GM18498 (cell line): ENCODE measurements around the gene ACTC1.
"Not testable (repeated sequence)": the region's sequence is repeated elsewhere in the genome, so short reads cannot be mapped to it uniquely, and the experiment has no call there.

Source experiments
- ATAC-seq: cut with Tn5 transposase; IDR thresholded peaks from one replicate; pipeline ENCODE4 v1.9.1; 2021; ENCODE audit warnings: mild to moderate bottlenecking, moderate library complexity; ENCODE audit not compliant: unreplicated experiment

Gene ACTC1

GRCh38 chr15:34795267-34796081 is at the start of gene ACTC1:
Gene ACTC1, minus strand, starts transcription at chr15:34795549. Its CDS starts 741 bp downstream, at chr15:34794808.
- ATAC-seq = no peak

GRCh38 chr15:34841262-34841725 is 45.9 kb upstream of the ACTC1 start:
- no peak for ATAC-seq

GRCh38 chr15:34838282-34838681 is 42.9 kb upstream of the ACTC1 start:
- ATAC-seq = no peak

GRCh38 chr15:34837246-34838016 is 42.1 kb upstream of the ACTC1 start:
- no peak for ATAC-seq

- no peak for ATAC-seq
Observed at GRCh38 chr15:34828145-34828911, 33.0 kb upstream of the ACTC1 start.

GRCh38 chr15:34821831-34822230 is 26.5 kb upstream of the ACTC1 start:
- no peak for ATAC-seq

GRCh38 chr15:34820110-34820509 is 24.8 kb upstream of the ACTC1 start:
- no peak for ATAC-seq

DNA sequence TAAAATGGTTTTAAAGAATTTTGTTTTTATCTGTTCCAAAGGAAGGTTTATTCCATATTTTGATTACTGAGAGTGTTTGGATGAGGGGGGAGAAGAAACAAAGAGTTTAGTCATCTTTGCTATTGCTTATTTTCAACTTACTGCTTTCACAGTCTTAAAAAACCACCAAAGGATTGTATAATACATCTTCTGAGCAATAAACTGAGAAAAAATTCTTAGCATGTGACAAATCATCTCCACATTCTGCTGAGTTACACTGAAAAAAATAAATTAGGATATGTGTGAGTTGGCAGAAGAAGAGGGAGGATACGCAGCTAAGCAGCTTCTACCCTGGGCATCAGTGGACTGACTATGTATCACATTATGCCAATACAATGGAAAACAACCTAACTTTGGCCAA is 23.2 kb upstream of the ACTC1 start:
- ATAC-seq = no peak

- no peak for ATAC-seq
Observed at GRCh38 chr15:34815836-34816235, 20.5 kb upstream of the ACTC1 start.

- no peak for ATAC-seq
Observed at GRCh38 chr15:34813446-34814190, 18.3 kb upstream of the ACTC1 start.

- not testable (repeated sequence) for ATAC-seq
Observed at GRCh38 chr15:34812868-34813365, 17.6 kb upstream of the ACTC1 start.

GRCh38 chr15:34812369-34812768 is 17.0 kb upstream of the ACTC1 start:
- no peak for ATAC-seq

DNA sequence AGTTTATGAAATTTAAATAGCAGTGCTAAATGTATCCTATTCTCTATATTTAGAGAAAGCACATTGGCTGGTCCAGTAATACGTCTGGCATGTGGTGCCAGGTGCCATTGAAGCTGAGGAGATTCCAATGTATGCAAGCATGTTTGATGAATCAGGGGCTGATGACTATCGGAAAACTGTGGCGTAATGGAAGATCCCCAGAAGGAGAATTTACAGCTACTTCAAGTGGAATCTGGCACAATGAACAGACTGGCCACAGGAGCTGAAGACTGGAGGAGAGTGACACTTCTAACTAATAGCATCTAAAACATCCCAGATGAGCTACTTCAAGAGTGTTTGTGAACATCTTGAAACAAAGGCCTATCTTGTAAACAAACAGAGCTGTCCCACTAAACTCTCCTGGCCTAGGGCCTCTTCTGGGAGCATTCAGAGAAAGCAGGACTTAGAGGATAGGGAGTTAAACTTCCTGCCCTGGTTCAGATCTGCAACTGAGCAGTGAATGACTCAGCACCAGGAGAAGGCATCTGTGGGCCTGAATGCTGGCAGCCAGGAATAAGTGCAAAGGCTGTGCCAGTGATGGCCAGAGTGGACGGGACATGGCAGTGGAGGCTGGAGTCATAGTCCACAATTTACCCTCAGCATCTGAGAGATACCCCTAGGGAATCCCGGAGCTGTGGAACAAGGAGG is 15.2 kb upstream of the ACTC1 start:
- ATAC-seq = no peak

DNA sequence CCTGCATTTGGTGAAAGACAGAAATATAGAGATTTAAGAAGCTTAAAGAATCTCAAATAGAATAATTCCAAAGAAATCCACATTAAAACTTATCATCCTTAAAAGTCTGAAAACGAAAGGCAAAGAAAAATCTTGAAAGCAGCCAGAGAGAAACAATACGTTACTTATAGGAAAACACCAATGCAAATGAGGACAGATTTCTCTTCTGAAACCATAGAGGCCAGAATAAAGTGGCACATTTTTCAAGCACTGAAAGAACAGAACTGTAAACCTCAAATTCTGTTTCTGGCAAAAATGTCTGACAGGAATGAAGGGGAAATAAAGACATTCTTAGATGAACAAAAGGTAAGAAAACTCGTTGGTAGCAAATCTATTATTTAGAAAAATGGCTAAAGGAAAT is 13.8 kb upstream of the ACTC1 start:
- ATAC-seq = no peak

GRCh38 chr15:34808016-34808415 is 12.7 kb upstream of the ACTC1 start:
- ATAC-seq = no peak

- not testable (repeated sequence) for ATAC-seq
Observed at GRCh38 chr15:34807241-34807640, 11.9 kb upstream of the ACTC1 start.

DNA sequence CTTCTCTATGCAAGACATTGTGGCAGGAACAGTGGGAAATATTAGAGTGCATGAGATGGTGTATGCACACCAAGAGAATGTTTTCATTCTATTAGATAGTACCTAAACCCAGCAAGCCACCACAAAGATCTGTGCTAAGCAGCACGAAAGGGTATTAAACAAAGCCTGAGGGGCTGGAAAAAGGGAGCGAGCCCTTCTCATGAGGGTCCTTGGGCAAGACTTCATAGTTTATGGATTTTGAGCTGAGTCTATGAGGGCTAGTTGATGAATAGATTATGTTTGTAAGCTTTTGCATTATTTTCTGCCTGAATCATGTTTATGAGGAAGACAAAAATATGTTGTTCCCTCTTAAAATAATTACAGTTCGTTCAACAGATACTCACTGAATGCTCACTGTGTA is 9.4 kb upstream of the ACTC1 start:
- ATAC-seq = no peak

DNA sequence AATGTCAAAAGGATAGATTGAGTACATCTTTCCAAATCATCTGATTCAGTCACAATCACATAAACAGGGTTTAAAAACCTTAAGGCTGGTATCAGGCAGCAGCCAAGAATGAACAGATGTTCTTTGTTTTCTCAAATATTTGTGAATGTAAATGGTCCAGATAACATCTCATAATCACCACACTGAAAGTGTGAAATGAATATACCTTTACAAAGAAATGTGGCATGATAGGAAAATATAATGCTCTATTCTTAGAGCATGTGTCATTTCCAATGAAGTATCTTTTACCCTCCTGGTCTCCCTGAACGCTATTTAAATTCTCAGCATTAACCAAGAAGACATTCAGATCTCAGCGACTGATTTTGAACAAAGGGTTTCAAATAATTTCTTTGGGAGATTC is 8.8 kb upstream of the ACTC1 start:
- no peak for ATAC-seq

DNA sequence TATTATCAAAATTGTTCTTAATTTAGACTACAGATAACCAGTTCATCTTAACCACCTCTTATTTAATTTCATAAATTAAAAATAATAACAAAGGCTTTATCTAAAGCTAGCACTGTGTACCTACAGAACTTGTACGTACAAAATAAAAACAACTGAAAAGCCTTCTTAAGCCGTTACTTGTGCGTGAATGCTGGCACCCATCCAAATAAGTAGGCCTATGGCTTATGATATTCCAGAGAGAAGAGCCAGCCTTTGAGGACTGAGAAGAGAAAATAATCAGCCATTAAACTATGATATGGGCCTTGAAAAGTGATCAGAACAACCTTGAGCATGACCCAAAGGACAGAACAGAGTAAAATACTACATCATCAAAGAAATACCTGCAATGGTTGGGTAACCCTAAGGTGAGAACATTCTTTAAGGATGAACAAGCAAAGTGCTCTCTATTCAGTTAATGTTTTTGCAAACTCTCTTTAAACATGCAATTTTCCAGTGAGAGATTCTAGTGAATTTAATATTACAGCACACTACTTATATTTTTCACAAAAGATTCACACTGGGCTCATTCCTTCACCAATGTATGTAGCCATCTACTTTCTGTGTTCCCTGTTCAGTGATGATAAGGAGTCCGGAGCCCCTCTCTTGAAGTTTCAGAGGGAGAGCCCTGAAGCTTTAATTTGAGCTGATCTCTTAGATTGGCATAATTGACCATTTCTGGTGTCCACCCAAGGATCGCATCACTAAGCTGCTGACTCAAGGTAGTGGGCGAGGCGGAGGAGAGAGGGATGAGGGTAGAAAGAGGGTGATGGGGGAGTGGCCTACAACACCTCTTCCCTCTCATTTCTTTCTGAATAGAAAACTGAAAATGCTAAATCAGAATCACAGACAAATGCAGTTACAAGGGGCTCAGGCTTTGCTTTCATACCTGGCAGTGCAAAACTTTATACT is 7.7 kb upstream of the ACTC1 start:
- no peak for ATAC-seq
